Glomerular endothelial cell (primary cell): ENCODE data around the gene HOXC4. TPM values are rescaled to one million over a fixed set of nuclear protein-coding genes. Genes with fewer than 3 reads are reported as not detected.
"Not testable (repeated sequence)": the region's sequence is repeated elsewhere in the genome, so short reads cannot be mapped to it uniquely, and the experiment has no call there.

Experiments used
- DNase-seq: peaks from one replicate; pipeline ENCODE4 v3.0.0-alpha.2; 2011; ENCODE audit warnings: low read depth, low spot score; ENCODE audit errors: extremely low read depth
- total RNA-seq: library from RNA; depleted of rRNA; stranded (reverse); fragments of >200 nt; gene quantifications from 2 replicates; pipeline ENCODE4 v1.2.3, GENCODE V29; 2015

Gene HOXC4
- total RNA-seq, 1 donor from 2014 or later = 0.47 TPM

DNA sequence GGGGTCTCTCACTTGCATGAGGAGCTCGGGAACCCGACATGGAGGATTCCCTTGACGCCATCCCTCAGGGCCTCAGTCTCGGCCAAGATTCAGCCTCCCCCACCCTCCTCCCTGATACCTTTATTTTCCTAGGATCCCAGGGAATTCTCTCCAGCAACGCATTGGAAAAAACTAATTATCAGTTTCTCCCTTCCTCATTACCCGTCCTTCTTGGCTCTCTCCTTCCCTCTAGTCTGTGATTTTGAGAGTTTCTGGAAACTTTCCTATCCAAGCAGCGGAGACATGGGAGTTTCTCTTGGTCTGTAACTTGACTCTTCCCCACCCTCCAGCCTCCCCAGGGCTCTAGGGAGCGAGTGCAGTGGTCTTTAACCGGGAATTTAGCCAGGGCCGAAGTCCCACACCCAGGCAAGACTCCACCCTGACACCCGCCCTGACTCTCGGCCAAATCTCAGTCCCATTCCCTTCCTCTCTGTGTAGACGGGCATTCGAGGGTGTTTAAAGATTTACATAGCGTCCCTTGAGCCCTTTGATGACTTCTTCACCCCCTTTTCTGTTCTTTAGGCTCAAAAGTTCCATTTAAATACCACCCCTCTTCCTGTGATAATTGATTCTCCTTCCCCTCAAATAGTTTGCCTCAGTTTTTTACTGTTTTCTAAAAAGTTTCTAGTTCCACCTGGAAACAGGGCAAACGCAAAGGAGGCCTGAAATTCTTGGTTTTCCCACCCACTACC, 14.1 kb upstream of the HOXC4 start:
- DNase-seq = no peak

DNA sequence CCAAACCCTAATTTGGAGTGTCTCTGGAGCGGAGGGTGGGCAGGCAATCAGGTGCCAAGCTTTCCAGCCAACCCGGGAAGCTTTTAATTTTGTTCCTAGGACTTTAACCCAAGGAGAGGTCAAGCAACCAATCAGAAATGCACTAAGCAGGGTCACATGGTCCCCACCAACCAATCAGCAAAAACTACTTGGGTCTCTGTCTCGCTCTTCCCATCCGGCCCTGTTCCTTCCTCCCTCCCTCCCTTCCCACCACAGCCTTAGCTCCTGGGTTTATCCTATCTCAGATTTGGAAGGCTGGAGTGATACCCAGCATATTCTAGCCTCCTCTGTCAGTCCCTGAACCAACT, 13.5 kb upstream of the HOXC4 start:
- no peak for DNase-seq

DNA sequence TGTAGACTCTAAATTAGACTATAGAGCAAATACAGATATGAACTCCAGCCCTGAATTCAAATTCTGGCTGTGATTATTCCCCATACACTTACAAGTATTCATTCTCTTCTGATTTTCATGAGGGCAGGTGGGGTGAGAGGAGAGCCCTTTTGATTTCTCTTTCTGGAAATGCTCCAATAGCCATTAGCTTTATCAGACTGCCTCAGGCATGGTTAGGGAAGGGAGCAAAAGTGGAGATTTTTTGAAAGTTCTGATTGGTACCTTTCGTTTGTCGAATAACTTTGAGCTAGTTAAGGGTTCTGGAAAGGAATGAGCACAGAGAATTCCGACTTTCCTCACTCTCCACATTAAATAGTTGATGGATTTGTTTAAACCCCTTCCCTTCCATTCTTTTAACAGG, 13.0 kb upstream of the HOXC4 start:
- no peak for DNase-seq

DNA sequence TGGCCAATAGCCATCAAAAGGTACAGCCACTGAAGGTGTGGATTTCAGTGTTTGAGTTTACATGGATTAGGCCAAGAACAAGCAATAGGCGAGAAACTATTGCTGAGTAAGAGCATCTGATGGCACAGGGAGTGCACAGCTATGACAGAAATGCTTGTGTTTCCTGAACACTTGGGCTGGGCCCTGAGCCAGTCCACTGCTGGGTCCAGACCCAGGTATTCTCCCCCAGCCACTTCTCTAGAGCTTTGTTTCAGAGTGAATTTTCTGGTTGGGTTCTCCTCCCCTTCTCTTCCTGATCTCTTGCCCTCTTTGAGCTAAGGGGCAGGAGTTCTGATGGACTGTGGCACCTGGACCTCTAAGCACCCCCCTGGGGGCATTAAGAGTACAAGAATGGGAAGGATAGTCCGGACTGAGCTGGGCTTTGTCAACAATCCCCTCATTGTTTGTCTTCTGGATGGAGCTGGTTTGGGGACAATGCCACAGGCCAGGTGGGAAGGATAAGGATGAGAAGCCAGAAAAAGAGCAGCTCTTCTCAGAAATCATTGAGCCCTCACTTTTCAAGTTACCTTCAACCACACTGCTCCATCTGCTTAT, 12.4 kb upstream of the HOXC4 start:
- DNase-seq = no peak

DNA sequence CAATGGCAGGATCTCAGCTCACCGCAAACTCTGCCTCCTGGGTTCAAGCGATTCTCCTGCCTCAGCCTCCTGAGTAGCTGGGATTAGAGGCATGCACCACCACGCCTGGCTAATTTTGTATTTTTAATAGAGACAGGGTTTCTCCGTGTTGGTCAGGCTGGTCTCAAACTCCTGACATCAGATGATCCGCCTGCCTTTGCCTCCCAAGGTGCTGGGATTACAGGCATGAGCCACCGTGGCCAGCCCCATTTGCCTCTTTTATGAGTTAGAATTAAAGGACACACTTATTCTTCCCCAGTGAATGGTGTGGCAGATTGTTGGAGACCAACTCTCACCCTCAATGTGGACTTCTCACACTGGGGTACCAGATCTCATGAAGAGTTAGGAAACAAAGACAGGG, 11.6 kb upstream of the HOXC4 start:
- DNase-seq = not testable (repeated sequence)

DNA sequence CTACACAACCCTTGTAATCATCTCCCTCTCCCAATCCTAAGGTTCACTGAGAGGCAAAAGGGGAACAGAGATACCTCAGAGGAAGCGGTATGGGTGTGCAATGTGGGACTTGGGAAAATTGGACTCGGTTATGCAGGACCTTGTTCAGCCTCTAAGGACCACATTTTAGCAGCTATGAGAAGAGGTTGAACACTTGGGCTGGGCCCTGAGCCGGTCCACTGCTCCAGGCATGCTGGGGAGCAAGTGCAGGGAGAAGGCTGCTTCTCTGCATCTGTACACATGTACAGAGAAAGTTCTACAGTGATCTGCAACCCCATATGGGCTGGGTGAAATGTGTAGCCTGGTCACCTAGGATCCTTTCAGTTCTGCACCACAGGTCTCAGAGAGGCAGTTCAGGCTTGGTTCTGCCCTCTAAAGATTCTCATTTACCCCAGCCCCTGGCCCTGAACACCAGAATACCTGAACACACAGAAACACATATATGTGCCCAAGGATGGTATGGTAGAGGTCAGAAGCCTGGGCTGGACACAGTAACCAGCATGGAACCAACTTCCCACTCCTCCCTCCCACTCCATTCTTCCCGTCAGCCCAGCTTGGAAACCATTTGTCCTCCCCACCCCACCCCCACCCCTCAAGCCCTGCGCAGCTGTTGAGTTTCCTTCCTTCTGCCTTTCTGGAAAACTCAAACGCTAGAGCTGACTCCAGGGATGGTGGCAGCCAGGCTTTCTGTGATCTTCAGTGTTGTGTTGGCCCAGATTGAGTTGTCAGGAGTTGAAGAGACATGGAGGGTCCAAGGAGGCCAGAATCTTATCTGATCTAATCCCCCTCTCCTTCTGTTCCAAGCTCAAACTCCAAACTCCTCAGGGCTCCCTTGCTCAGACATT, 10.4 kb upstream of the HOXC4 start:
- no peak for DNase-seq

DNA sequence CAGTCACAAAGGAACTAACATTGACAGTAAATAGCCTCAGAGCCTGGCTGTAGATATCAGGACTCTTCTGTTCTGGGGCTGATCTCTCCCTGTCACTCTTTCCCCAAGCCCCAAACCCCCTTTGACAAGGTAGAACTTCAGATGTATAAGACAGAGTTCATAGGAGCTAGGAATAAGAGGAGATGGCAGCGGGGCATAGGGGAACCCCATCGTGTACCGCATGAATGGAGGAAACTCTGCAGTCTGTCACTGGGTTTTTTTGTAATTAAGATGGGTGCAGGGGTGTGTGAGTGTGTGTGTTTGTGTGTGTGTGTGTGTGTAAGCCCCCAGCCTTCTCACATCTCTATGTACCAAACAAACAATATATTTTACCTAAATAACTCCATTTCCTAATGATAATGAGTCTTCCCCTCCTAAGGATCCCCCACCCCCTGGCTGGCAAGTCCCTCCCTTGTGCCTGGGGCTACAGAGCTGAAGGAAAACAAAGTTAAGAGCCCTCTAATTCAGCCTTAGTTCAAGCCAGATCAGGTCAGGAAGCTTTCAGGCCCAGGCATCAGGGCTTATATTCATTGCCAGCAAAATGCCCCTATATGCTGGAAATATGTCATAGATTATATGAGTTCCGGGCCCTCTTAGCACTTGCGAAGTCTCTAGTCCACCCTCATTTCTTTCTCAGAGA, 9.1 kb upstream of the HOXC4 start:
- no peak for DNase-seq

DNA sequence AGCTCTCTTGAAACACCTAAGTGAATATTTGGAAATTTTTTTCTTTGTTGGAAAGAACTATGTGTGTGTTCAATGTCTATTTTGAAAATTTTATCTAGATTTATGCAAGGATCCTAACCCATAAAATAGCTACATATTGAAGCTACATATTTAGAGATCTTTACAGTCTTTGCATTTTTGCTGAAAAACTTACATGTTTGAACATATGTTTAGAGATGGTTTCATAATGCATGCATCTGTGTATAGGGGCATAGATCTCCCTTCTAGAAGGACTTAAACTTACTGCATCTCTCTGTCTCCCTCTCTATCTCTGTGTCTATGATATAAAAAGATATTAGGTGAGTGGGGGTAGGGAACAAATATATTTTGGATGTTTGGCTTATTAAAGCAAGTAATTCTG, 8.2 kb upstream of the HOXC4 start:
- no peak for DNase-seq

DNA sequence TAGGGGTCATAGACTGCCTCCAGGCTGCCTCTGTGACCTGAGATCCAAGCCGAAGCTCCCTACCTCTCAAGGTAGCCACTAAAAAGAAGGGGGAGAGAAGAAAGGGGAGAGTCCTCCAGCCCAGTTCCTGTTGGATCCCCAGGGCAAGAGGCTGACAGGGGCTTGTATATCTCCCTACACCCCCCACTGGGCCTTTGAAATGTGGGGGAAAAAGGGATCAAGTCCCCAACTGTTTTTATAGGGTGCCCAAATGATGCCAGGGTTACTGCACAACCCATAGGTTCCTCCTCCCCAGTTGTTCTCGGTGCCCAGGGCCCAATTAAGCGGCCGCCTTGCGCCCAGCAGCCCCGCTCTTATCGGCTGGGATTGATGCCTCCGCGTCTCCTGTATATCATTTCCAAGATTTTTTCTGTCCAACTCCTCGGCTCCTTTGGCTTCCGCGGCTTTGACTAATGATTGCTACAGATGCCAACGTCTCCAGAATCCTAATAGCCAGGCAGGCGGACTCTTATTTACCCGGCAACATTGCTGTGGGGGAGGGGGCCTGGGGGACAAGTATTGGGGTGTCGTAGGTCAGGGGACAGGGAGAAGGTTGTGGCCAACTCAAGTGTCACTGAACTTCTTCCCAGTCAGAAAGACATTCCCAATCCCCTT, 7.6 kb upstream of the HOXC4 start:
- DNase-seq = no peak

DNA sequence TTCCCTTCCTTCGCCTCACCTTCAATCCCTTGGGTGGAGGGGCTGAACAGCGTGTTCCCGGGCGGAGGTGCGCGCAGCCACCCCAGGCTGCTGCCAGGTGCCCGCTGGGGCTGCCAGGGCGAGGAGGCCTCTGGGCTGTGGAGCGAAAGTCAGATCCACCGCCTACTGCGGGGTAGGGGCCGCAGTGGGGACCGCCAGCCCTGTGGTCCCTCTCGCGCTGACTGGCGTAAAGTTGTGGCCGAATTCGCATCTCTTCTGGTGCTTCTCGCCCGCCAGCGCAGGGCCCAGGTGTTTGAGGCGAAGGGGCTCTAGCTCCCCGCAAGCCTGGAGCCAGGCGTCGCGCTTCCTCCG, 6.9 kb upstream of the HOXC4 start:
- no peak for DNase-seq

DNA sequence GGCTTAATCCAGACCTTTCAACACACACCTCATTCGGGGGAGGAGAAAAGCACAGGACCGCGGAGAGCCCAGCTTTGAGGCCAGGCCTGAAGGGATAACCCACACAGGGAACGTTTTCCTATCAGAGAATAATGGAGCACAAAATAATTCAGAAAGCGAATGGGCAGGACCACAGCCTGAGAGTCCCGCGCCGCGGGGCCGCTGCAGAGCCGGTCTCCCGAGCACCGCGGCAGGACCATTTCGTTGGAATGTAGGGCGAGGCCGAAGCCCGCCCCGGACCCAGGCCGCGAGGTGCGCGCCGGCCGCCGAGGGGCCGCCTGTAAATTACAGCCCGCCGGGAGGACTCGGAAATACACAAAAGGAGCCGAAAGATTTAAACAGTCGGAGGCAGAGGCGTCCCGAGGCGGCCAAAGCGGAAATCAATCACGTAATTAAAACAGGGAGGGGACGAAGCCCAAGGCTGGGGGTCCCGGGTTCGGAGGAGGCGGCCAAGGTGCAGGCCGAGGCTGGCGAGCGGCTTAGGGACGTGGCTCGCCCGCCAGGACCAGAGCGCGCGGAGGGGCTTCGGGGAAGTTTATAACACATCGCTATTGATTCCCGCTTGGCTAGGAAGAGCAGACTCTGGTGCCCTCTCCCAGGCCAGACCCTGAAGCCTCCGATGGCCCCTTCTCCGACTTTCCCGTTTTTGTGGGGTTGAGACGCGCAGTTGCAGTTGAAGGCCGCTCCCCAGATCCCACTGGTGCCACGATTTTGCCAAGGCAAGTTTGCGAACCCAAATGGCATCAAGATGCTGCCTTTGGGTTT, 6.3 kb upstream of the HOXC4 start:
- no peak for DNase-seq

DNA sequence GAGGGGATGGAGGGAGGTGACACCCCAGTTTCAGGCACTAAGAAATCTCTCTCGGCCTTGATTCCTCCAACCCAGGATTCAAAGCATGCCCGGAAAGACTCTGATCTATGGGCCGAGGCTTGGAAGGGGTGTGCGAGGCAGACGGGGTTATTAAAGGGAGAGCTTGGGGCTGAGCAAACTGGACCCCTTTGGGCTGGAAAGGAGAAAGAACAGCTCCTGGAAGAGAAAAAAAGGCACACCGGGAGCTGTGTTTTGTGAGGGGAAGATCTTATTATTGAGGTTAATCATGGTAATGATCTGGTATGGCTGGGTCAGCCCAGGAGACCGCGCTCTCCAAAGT, 5.7 kb upstream of the HOXC4 start:
- DNase-seq = no peak

DNA sequence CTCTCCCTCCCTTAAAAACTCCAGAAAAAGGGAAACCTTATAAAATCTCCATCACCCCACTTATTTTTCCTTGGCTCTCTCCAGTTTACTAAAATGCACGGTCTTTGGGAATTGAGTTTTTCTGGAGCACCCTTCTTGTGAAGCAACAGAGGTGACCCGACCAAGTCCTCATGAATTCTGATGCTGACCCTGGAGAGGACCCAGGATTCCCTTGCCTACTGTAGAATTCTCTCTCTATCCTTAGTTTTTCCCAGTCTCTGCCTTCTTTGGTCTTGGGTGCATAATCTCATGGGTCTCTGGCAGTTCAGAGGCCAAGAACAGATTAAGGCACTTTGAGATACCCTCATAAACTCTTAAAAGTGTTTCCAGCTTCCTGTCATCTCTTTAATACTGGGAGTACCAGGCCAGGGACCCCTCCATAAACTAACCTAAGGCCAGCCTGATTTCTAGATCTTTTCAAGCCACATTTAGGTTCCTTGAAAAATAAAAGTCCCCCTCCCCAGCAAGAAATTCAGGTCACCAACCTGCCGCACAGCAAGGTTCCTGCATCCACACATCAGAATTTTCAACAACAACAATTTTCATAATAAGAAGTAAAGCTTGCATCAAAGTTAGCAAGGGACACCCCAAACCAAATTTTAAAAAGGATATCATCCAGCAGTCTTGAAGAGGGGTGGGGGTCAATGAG, 5.1 kb upstream of the HOXC4 start:
- DNase-seq = no peak

DNA sequence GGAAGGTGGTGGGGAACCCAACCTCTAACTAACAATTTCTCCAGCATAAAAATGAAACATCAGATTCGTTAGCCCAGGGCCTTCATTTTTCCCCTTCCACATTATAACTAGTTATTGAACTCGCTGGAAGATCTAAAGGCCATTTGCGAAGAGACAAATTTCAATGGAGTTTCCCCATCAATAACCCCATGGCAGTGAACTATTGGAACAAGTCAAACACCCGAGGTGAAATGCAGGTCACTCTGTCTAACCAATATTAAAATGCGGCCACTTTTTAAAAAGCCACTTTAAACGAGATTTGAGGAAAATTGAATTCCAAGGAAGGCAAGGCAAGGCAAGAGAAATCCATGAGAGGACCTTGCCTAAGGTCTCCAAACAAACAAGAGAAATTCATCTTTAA, 4.5 kb upstream of the HOXC4 start:
- no peak for DNase-seq

DNA sequence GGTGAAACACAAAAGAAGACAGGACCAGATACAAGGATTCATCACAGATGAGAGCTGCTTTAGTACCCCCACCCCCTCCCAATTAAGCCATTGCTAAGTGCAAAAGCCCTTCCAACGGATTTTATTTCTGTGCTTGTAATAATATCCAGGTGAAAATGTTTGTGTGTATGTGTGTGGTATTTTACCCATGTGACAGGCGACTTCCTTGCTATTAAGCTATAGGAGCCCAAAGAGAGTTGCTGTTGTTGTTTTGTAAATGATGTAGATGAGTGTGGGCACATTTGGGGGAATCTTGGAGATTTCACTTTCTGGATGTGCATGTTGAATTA, 3.2 kb upstream of the HOXC4 start:
- DNase-seq = no peak

DNA sequence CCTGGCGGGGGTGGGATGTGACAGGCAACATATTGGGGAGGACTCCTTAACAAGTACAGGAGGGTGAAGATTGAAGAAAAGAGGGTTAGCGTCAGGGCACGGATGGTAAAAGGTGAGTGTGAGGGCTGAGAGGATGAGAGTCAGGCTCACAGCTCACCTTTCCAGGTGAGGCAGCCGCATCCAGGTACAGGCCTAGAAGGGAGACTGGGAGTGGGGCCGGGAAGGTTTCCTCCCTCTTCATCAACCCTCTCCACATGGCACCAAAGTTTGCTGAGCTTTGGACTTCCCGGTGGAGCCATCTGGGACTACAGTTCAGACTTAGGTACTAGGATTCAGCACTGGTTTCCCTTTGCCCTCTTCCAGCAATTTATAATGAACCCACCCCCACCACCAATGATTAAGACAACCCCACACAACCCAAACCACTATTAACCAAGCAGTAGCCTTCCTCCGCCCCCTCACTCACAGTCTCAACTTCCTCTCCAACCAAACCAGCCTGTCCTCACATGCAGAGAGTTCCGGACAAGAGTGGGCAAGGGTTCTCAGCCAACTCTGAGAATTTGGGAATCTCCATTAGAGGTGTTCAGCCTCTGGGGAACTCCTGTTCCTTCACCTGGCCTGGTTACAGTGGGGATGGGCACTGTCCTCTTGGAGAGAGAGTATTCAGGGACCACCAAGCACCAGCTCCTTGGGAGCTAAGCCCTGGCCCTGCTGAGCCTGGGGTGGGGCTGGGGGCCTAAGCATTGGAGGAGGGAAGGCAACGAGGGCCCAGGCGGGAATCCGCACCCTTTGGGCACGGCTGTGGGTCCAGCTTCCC, 2.4 kb upstream of the HOXC4 start:
- DNase-seq = no peak

DNA sequence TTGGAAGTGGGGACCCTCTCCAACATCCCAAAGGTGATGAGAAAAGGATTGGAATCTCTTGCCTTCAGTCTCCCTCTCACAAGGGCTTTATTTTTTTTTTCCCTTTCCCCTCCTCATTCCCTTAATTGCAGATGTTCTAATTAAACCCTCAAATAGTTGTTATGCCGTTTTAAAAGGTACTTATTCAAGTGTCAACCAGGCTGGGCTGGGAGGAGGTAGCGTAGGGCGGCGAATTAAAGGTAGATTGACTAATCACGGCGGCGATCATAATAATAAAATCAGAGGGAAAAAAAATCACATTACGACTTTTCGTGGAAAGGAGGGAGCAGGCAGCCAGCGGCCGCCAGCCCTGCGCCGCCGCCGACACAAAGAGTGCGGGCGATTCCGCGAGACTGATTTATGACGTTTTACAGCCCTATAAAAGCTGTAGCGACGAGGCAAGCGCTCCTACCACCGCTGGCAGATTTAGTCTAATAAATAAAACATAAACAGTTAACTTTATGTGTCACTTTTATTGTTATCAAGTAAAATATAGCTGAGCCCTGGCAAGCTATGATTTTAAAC, 1.7 kb upstream of the HOXC4 start:
- DNase-seq = no peak

DNA sequence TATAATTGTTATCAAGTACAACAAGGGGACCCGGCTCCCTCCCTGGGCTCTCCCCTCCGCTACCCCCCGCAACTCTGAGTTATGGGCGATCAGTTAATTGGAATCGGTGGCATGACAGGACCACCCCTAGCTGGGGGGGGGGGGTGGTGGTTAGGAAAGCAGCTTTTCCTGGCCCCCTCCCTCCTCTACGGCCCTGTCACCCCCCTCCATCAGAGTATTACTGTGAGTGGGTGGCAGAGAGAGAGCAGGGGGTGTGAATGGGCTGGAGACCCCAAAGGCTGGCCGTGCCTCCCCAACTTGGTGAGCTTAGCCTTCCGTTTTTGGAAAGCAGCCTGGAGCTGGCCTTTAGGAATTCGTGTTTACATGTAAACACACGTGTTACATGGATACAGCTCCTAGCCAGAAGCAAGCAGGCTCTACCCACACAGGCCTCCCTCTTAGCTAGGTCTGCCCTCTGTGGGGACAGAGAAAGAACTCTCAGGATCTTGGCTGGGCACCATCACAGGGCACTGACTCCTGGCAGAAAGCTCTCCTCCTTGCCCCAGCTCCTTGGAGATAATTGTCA, 1.1 kb upstream of the HOXC4 start:
- no peak for DNase-seq
